ENCODE measurements around the gene KISS1R. TPM values are rescaled to one million over a fixed set of nuclear protein-coding genes. Genes with fewer than 3 reads are reported as not detected.

The KISS1R gene
- total RNA-seq, 1 experiment from 2014 or later, result not detected

DNA sequence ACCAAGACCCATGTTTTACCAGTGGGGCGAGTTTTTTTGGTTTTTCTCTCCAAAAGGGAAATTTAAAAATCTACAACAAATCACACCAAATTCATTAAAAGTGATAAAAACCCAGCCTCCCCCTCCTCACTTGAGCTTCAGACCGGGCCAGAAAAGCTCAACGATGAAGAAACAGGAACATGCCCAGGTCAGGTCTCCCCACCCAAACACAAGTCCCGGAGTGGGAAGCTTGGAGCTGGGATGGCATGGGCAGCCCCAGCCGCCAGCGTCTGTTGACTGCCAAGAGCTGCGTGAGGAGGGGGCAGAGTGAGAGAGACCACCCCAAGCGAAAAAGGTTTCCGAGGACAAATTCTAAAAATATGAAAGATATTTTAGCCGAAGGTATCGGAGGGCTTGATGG, 20.1 kb upstream of the KISS1R start:
- in situ Hi-C loops (cut with HindIII; ENCODE audit: low pct_unique_long_range_greater_than_20kb, low sequenced_read_pairs), result no loop called here
- no peak for DNase-seq (ENCODE audit: low read depth)

GRCh38 chr19:897442-898039, 19.6 kb upstream of the KISS1R start:
- in situ Hi-C loops (cut with HindIII; ENCODE audit: low pct_unique_long_range_greater_than_20kb, low sequenced_read_pairs), result no loop called here
- DNase-seq (ENCODE audit: low read depth), result no peak

DNA sequence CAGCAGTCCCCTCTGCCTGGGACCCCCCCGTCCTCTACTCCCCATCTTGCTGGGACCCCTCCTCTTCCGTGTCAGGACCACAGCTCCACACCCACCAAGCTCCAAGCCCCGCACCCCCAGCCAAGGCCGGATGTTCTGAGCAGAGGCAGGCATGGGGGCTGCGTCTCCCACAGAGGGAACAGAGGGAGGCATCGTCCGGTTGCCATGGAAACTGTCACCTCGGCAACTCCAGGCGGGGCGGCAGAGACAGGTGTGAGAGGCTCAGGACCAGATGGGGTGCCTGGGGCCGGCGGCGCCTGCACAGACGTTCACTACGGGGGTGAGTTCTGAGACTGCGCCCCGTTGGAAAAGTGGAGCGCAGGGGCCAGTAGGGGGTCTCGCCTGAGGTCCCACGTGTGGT, 18.5 kb upstream of the KISS1R start:
- no peak for DNase-seq (ENCODE audit: low read depth)
- in situ Hi-C loops (cut with HindIII; ENCODE audit: low pct_unique_long_range_greater_than_20kb, low sequenced_read_pairs), result no loop called here

GRCh38 chr19:899336-900042, 17.6 kb upstream of the KISS1R start:
- in situ Hi-C loops (cut with HindIII; ENCODE audit: low pct_unique_long_range_greater_than_20kb, low sequenced_read_pairs), result no loop called here

DNA sequence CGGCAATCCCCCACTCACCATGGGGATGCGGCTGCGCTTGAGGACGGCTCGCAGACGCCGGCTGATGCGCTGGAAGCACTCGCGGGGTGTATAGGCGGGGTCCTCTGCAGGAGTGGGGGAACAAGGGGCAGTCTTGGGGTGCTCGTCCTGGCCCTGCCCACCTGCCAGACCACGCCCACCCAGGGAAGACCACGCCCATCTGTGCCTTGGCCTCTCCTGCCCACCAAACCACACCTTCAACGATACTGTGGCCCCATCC, 17.2 kb upstream of the KISS1R start:
- in situ Hi-C loops (cut with HindIII; ENCODE audit: low pct_unique_long_range_greater_than_20kb, low sequenced_read_pairs), result no loop called here
- DNase-seq (ENCODE audit: low read depth), result no peak

More at GRCh38 chr19:899336-900042, 17.6 kb upstream of the KISS1R start:
- DNase-seq (ENCODE audit: low read depth), result no peak

GRCh38 chr19:900302-901111, 16.6 kb upstream of the KISS1R start:
- in situ Hi-C loops (cut with HindIII; ENCODE audit: low pct_unique_long_range_greater_than_20kb, low sequenced_read_pairs), result no loop called here
- no peak for DNase-seq (ENCODE audit: low read depth)

DNA sequence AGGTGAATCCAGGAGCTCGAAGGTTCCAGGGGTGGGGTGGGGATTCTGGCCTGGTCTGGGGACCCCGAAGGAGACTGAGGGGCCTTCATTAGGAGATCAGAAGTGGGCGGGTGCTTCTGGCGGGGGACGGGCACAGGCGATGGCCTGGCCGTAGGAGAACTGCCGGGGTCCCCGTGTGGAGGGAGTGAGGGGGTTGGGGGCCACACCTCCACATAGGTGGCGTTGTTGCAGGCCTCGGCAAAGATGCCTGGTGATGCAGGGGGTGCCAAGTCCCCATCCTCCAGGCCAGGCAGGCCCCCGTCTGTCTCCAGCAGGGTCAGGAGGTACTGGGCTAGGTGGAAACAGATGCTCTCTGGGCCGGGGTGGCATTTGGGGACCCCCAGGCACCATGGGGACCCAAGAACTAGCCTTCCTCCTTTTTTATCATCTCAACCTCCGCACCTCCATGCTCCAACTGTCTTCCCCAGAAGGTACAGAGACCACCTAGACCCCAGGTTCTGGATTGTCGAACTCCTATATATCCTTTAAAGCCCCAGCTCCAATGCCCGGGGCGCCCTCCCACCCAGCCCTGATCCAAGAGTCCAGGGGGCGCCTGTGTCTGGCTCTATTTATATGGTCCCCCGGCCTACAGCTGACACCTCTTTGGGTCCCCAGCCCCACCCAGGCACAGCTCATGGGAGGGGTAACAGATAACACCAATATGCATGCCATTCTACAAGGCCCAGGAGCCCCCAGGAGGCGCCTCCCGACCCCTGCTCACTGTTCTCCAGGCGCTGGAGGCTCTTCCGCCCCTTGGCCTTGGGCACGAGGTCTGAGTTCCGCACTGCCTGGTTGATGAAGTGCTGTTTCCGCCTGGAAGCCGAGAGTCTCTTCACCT, 15.7 kb upstream of the KISS1R start:
- DNase-seq (ENCODE audit: low read depth), result no peak
- in situ Hi-C loops (cut with HindIII; ENCODE audit: low pct_unique_long_range_greater_than_20kb, low sequenced_read_pairs), result no loop called here

GRCh38 chr19:902093-902370, 15.1 kb upstream of the KISS1R start:
- in situ Hi-C loops (cut with HindIII; ENCODE audit: low pct_unique_long_range_greater_than_20kb, low sequenced_read_pairs), result no loop called here
- no peak for DNase-seq (ENCODE audit: low read depth)

DNA sequence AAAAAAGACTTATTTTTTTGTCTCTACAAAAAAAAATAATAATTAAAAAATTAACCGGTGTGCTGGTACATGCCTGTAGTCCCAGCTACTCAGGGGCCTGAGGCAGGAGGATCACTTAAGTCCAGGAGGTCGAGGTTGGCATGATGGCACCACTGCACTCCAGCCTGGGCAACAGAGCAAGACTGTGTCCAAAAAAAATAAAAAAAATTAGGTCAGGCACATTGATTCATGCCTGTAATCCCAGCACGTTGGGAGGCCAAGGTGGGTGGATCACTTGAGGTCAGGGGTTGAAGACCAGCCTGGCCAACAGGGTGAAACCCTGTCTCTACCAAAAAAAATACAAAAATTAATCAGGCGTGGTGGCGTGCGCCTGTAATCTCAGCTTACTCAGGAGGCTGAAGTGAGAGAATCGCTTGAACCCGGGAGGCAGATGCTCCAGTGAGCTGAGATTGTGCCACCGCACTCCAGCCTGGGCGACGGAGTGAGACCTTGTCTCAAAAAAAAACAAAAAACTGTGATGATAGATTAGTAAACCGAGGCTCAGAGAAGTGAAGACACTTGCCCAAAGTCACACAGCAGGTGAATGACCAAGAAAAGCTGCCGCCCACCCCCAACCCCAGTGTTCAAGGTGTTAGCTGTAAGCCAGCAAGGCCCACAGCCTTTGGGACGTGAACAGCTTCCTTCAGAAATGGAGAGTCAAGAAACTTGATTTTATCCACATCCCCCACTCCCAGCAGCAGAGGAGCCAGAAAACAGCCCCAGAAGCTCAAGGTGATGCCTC, 14.5 kb upstream of the KISS1R start:
- DNase-seq (ENCODE audit: low read depth), result no peak
- in situ Hi-C loops (cut with HindIII; ENCODE audit: low pct_unique_long_range_greater_than_20kb, low sequenced_read_pairs), result no loop called here

DNA sequence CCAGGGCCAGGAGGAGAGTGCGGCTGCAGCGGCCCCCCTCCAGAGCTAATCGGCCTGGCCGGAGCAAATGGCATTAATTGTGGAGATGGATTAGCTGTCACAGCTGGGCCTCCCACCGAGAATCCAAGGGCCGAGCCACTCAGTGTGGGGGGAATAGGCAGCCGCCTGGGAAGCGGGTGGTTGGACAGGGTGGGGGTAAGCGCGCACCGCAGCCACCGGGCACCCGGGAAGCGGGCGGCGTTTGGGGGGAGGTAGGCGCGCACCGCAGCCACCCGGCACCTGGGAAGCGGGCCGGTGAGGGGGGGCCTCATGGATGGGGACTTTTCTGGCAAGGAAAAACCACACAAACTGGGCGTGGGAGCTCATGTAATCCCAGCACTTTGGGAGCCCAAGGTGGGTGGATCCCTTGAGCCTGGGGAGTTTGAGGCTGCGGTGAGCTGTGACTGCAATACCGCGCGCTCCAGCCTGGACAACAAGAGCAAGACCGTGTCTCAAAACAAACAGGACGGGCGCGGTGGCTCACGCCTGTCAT, 13.8 kb upstream of the KISS1R start:
- no peak for DNase-seq (ENCODE audit: low read depth)
- in situ Hi-C loops (cut with HindIII; ENCODE audit: low pct_unique_long_range_greater_than_20kb, low sequenced_read_pairs), result no loop called here

GRCh38 chr19:904545-904944, 12.6 kb upstream of the KISS1R start:
- DNase-seq (ENCODE audit: low read depth), result no peak
- in situ Hi-C loops (cut with HindIII; ENCODE audit: low pct_unique_long_range_greater_than_20kb, low sequenced_read_pairs), result no loop called here

- DNase-seq (ENCODE audit: low read depth), result no peak
- in situ Hi-C loops (cut with HindIII; ENCODE audit: low pct_unique_long_range_greater_than_20kb, low sequenced_read_pairs), result no loop called here
Observed at GRCh38 chr19:906480-906879, 10.7 kb upstream of the KISS1R start.

DNA sequence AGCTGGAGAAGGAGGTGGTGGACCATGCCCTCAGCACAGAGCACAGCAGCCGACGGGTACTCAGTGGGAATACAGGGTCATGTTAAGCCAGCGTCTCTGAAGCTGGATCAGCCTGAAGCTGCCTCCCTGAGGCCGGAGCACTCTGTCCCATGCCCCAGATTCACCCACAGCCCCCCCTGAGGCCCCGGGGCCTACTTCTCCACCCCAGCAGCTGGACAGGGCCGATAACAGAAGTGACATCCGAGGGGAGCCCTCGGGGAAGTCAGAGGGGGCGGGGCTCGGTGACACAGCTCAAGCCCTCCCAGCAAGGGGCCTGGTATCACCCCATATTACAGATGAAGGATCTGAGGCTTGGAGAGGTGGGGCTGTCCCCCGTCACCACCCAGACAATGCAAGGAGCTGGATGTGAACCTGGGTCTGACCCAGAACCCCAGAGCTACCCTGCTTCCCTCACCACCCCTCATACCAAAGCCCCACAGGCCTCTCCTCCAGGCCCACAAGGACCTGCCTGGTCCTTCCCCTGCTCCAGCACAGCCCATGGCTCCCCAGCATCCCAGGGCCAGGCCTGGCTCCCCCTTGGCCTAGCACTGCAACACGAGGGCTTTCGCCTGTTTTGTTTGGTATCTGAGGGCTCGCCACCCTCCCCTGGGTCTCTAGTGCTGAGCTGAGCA, 9.8 kb upstream of the KISS1R start:
- no peak for DNase-seq (ENCODE audit: low read depth)
- in situ Hi-C loops (cut with HindIII; ENCODE audit: low pct_unique_long_range_greater_than_20kb, low sequenced_read_pairs), result no loop called here

DNA sequence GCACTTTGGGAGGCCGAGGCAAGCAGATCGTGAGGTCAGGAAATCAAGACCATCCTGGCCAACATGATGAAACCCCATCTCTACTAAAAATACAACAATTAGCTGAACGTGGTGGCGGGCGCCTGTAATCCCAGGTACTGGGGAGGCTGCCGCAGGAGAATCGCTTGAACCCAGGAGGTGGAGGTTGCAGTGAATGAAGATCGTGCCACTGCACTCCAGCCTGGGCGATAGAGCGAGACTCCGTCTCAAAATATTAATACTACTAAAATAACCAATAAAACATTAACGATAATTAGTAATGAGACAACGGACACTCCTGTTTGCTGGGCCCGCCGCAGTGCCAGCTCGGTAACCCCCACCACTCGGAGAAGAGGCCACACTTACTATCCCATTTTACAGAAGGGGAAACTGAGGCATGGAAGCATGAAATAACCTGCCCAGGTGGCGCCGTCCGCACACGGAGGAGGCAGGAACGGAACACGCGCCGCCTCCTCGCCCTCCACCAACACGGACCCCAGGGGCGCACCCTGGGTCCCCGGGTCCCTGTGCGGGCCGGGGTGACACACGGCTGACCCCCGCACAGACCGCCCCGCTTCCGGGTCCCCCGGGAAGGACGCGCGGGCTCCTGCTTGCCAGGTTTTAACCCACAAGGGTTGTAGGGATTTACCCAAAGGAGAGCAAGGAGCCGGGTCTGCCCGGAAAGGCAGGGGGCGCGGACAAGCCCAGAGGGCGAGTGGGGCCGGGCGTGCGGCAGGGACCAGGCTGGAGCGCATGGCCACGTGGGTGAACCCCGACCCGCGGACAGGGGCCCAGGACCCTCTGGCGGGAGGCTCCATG, 5.7 kb upstream of the KISS1R start:
- no peak for DNase-seq (ENCODE audit: low read depth)
- in situ Hi-C loops (cut with HindIII; ENCODE audit: low pct_unique_long_range_greater_than_20kb, low sequenced_read_pairs), result no loop called here

- in situ Hi-C loops (cut with HindIII; ENCODE audit: low pct_unique_long_range_greater_than_20kb, low sequenced_read_pairs), result no loop called here
- DNase-seq (ENCODE audit: low read depth), result no peak
Observed at GRCh38 chr19:912181-913079, 4.7 kb upstream of the KISS1R start.

All from Caki2 (cell line).